ACHN (cell line): ENCODE measurements around the gene SMARCA4.
"Not testable (repeated sequence)": the region's sequence is repeated elsewhere in the genome, so short reads cannot be mapped to it uniquely, and the experiment has no call there.

ENCODE experiments used
- DNase-seq: peaks from one replicate; pipeline ENCODE4 v3.0.0-alpha.2; 2015
- in situ Hi-C: cut with HindIII; loops from 2 replicates; pipeline ENCODE4 v1.10.0; 2017; ENCODE audit warnings: low sequenced_read_pairs, low pct_ligation_motif_present, low pct_unique_long_range_greater_than_20kb

SMARCA4 gene

DNA sequence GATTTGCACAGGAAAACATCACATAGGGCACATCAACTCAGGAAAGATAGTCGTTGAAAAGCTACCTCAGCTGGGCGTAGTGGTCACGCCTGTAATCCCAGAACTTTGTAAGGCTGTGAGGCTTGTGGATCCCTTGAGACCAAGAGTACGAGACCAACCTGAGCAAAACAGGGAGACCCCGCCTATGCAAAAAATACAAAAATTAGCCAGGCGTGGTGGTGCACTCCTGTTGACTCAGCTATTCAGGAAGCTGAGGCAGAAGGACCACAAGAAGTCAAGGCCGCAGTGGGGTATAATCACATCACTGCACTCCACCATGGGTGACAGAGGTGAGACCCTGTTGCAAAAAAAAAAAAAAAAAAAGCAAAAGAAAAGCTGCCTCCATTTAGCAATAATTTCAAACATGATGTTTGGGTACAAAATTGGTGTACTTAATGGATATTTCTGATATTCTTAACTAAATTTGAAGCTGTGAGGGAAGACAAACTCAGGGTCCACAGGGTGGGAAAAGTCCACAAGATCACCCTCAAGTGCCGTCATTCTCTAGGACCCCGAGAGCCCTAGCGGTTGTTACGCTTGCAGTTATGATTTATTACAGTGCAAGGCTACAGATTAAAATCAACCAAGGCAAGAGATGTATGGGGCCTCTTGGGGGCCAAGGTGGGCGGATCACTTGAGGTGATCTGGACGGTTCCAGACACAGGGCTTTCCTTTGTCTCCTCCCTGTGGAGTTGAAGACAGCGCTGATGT is 86.0 kb downstream of the SMARCA4 start:
- in situ Hi-C loops = no loop called here
- DNase-seq = no peak

DNA sequence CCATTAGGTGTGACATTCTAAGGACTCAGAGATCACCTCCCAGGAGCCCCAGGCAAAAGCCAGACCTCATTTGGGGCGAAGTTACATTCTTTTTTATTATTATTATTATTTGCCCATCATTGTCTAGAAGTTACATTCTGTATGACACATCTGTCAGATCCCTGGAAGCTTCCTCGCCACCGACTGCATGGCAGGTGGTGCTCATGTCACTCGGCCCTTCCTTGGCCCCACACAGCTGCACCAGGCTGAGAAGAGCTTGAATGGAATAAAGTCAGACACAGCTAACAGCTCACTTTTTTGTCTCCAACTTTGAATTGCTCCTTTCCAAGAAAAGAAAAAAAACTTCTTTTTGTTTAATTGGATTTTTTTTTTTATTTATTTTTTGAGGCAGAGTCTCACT is 87.0 kb downstream of the SMARCA4 start:
- in situ Hi-C loops = no loop called here
- no peak for DNase-seq

DNA sequence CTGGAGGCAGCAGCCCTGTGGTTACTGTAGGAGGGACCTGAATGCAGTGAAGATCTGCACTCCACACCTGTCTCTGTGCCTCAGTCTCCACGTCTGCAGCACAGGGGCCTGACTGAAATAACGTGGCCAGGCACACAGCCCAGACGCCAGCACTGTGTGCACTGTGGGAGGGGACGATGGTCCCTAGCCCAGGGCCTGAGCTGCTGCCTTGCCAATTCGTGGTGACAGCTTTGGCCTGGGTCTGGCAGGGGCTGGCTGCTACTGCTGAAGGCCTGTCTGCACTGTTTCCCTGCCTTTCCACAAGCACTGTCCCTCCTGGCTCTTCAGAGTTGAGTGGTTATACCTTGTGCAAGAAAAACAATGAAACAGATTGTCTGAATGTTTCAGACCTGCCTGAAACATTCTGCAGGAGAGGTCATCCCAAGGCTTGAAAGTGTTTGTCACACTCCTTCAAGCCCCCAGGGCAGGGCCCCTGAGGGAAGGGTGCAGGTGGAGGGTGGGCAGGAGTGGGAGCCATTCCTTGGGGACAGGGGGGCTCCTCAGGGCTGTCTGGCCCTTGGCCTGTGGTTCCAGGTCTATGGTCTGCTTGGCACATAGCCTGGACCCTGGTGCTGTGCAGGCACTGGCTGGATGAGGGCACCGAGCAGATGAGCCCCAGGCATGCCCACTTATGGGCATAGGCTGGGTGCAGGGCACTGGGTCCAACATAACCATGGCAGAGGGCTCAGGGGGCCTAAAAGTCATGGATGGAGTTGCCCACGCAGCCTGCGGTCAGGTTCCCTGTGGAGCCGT is 89.7 kb downstream of the SMARCA4 start:
- no peak for DNase-seq
- in situ Hi-C loops = no loop called here

DNA sequence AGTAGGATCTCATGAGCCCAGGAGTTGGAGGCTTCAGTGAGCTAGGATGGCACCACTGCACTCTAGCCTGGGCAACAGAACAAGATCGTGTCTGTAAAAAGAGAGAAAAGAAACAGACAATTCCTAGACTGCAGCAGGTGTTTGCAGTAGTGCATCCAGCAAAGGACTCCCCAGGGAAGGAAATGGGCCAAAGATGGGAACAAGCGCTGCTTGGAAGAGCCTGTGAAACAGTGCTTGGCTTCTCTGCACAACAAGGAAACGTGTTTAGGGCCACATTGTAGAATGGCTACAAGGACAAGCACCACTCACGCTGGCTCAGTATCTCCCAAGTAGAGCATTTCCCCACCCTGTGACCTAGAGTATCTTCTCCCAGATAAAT is 93.0 kb downstream of the SMARCA4 start:
- no peak for DNase-seq
- in situ Hi-C loops = no loop called here

DNA sequence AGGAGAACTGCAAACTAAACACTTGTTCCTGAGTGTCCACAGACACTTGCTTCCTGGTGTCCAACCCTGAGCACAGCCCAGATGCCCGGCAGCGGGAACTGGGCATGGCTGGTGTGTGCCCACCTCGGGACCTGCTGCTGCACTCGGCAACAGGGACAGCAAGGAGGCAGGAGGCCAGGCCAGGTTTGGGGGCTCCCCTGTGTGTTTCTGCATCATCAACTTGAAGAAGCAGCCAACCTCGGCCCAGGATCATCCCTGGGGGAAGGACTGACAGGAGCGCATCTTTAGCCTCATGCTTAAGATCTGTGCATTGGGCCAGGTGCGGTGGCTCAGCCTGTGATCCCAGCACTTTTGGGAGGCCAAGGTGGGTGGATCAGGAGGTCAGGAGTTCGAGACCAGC is 93.4 kb downstream of the SMARCA4 start:
- in situ Hi-C loops = no loop called here
- no peak for DNase-seq

DNA sequence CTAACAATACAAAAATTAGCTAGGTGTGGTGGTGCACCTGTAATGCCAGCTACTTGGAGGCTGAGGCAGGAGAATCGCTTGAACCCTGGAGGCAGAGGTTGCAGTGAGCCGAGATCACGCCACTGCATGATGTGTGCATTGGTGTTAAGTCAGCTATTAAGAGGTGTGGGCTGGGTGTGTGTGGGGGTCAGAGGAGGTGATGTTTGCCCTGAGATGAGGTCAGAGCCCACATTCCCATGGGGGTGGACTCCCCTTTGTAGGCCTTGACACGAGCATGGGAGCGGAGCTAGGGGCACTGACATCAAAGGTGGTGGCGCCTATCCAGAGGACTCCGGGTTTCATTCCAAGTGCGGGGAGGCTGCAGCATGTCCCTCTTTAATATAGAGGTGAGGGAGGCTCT is 93.8 kb downstream of the SMARCA4 start:
- no peak for DNase-seq
- in situ Hi-C loops = no loop called here

DNA sequence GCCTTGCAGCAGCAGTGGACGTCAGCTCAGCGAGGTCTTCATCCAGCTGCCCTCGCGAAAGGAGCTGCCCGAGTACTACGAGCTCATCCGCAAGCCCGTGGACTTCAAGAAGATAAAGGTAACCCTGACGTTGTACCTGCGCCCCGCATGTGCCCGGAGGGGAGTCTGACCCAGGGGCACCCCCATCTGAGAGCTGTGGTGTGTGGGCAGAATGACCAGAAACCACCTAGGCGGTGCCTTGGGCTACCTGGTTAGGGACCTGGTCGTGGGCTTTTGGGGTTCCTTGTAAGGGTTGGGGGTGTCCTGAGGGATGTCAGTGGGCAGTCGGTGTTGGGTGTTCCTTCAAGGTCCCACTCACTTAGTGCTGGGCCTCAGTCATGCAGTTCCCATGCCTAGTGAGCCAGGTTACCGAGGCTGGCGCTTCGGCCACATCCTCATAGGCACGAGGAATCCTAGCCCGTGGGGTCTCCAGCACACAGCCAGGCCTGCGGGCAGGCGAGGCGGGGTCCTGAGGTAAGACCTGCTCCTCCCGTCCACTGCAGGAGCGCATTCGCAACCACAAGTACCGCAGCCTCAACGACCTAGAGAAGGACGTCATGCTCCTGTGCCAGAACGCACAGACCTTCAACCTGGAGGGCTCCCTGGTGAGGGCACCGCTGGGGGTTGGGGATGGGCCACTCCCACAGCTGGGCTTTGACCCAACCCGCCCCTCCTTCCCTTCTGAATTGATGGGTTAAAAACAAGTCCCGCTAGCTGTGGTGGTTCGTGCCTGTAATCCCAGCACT is 97.6 kb downstream of the SMARCA4 start:
- in situ Hi-C loops = no loop called here
- DNase-seq = no peak

DNA sequence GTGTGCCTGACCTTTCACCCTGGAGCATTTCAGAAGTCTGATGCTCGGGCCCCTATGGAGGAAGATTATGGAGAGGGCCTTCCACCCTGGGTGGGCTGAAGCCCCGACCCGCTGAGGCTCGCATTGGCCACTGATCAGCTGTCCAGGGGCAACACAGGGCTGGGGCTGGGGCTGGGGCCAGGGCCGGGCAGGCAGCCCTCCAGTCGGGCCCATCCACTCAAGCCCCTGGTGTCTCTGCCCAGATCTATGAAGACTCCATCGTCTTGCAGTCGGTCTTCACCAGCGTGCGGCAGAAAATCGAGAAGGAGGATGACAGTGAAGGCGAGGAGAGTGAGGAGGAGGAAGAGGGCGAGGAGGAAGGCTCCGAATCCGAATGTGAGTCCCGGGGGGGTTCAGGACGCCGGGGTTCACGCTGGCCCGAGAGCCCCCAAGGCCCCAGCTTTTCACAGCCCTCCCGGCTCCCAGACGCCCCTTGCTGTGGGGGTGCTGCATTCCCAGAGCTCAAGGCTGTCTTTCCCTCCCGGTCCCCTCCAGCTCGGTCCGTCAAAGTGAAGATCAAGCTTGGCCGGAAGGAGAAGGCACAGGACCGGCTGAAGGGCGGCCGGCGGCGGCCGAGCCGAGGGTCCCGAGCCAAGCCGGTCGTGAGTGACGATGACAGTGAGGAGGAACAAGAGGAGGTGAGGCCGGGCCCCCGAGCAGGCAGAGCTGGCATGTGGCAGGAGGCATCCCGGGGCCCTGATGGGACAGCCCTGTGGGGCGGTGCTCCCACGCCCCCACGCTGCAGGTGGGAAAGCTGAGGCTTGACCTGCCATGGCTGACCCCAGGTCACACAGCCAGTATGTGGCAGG is 98.9 kb downstream of the SMARCA4 start:
- no peak for DNase-seq
- in situ Hi-C loops = no loop called here

DNA sequence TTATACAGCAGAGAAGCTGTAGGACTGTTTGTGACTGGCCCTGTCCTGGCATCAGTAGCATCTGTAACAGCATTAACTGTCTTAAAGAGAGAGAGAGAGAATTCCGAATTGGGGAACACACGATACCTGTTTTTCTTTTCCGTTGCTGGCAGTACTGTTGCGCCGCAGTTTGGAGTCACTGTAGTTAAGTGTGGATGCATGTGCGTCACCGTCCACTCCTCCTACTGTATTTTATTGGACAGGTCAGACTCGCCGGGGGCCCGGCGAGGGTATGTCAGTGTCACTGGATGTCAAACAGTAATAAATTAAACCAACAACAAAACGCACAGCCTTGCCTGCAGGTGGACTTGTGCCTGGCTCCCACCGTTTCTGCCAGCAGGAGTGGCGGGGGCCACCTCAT is 101.1 kb downstream of the SMARCA4 start:
- no peak for DNase-seq
- in situ Hi-C loops = no loop called here

DNA sequence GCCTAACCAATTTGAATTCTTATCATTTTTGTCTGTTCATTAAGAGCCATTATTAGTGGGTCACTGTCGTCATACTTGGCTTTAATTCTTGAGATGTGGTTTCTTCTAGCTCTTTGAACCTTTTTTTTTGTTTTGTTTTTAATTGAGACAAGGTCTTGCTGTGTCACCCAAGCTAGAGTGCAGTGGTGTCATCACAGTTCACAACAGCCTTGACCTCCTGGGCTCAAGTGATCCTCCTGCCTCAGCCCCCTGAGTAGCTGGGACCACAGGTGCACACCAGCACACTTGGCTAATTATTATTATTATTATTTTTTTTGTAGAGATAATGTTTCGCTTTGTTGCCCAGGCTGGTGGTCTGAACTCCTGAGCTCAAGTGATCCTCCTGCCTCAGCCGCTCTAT is 102.6 kb downstream of the SMARCA4 start:
- in situ Hi-C loops = no loop called here
- no peak for DNase-seq

DNA sequence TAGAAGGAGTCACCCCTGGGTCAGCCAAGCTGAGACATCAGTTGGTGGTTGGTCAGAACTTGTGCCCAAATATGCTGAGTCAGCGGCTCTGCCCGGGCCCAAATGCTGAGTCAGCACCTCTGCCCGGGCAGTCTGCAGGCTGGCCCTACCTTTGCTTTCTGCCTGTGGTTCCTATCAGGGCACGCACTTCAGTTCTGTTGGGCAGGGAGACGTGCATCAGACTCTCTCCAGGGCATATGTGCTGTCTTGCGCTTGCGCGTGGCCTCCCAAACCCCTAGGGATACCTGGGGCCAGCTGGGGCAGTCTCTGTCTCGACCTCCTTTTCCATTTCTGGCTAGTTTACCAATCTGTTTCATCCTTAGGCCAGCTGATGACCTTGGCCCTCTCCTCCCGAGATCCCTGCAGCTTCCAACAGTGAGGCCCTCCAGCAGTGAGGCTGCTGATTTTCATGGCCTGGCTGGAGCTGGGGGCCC is 104.0 kb downstream of the SMARCA4 start:
- peak; percentile 12 for DNase-seq
- in situ Hi-C loops = no loop called here

DNA sequence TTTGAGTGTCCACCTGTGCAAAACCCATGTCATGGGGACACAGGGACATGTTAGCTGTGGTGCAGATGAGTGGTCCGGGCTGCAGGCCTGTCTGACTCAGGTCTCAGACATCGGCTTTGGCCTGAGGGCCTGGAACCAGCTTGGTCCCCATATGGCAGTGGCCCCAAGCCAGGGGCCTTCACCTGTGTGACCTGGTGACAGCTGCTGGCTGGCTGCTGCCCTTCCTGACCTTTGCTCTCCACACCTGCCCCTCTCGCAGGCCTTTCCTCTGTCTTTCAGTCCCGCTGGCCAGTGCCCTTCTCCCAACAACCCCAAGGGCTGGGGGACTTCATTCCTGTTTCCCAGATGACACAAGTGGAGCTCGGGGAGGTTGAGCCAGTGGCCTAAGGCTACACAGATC is 105.5 kb downstream of the SMARCA4 start:
- DNase-seq = no peak
- in situ Hi-C loops = no loop called here

DNA sequence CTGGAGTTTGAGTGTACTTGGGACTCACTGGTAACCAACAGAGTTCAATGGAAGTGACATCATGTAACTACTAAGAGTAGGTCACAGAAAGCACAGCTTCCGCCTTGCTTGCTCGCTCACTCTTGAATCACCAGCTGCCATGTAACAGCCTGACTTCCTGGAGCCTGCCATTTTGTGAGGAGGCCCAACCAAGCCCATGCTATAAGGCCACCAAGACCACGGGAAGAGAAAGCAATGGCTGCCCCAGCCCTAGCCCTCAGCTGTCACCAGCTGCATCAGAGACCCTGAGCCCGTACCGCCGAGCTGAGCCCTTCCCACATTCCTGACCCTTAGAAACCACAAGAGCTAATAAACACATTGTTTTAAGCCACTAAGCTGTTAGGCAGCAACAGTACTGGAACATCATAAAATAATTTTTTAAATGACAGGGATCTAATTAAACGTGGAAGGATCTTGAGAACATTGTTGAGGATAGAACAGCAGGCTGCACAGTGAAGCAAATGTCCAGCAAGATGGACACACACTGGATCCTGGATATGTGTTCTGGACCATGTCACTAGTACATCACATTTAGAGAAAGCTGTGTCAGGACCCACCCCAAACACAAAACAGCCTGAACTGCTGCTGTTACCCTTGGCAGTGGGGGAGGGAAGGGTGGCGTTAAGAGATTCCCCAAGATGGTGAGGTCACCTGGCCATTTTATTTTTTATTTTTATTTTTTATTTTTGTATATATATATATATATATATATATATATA is 106.7 kb downstream of the SMARCA4 start:
- in situ Hi-C loops = no loop called here
- no peak for DNase-seq

DNA sequence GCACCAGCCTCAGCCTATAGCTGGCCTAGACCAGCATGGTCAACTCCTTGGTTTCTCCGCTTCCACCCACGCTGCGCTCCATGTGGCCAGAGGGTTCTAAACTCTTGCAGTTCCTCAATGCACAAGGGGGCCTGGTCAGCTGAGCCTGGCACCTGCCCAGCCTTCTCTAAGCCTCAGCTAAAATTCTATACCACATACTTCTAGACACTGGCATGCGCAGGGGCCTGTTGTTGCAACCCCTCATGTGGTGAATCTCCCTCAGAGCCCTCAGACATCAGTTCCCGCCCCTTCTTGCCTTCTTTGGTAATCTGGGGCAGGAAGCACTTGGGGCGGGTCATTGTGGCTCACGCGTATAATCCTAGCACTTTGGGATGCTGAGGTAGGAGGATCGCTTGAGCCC is 108.7 kb downstream of the SMARCA4 start:
- no peak for DNase-seq
- in situ Hi-C loops = no loop called here

DNA sequence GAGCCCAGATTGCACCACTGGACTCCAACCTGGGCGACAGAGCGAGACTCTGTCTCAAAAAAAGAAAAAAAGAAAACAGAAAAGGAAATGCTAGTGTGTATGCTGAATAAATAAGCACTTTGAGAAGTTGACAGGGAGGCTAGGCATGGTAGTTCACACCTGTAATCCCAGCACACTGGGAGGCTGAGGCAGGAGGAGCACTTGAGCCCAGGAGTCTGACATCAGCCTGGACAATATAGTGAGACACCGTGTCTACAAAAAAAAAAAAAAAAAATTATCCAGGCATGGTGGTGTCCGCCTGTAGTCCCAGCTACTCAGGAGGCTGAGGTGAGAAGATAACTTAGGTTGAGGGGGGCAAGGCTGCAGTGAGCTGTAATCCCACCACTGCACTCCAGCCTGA is 109.3 kb downstream of the SMARCA4 start:
- in situ Hi-C loops = no loop called here
- DNase-seq = no peak

DNA sequence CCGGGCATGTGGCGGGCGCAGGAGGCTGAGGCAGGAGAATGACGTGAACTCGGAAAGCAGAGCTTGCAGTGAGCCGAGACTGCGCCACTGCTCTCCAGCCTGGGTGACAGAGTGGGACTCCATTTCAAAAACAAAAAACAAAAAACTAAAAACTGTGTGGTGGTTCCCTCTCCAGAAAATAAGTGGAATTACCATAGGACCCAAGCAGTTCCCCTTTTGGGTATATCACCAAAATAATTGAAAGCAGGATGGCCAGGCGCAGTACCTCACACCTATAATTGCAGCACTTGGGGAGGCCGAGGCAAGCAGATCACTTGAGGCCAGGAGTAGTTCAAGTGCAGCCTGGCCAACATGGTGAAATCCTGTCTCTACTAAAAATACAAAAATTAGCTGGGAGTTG is 112.7 kb downstream of the SMARCA4 start:
- no peak for DNase-seq
- in situ Hi-C loops = no loop called here

DNA sequence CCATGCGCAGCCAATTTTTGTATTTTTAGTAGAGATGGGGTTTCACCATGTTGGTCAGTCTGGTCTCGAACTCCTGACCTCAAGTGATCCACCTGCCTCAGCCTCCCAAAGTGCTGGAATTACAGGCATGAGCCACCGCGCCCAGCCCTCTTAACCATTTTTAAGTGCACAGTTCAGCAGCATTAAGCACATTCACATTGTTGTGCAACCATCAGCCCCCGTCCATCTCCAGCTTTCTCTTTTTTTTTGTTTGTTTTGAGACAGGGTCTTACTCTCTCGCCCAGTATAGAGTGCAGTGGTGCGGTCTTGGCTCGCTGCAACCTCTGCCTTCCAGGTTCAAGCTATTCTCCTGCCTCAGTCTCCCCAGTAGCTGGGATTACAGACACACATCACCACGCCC is 116.0 kb downstream of the SMARCA4 start:
- in situ Hi-C loops, DNase-seq: not testable (repeated sequence)

DNA sequence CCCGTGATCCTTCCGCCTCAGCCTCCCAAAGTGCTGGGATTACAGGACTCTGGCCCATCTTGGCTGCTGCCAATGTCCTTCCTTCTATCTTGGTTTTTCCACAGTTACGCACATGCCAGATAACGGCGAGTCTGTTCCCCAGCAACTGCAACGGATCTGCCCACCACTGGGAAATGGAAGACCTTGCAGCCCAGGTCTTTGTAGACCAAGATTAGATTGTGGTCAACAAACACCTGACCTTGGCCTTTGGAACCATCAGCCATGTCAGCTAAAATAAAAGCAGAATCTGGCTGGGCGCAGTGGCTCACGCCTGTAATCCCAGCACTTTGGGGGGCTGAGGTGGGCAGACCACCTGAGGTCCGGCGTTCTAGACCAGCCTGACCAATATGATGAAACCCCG is 118.1 kb downstream of the SMARCA4 start:
- DNase-seq = no peak
- in situ Hi-C loops = no loop called here
